ENCODE results near the gene TFCP2. TPM values are rescaled to one million over a fixed set of nuclear protein-coding genes. Genes with fewer than 3 reads are reported as not detected.

Gene TFCP2
- total and polyA plus RNA-seq, 2 donors from 2014 or later, result 15.2 to 31.2 TPM

DNA sequence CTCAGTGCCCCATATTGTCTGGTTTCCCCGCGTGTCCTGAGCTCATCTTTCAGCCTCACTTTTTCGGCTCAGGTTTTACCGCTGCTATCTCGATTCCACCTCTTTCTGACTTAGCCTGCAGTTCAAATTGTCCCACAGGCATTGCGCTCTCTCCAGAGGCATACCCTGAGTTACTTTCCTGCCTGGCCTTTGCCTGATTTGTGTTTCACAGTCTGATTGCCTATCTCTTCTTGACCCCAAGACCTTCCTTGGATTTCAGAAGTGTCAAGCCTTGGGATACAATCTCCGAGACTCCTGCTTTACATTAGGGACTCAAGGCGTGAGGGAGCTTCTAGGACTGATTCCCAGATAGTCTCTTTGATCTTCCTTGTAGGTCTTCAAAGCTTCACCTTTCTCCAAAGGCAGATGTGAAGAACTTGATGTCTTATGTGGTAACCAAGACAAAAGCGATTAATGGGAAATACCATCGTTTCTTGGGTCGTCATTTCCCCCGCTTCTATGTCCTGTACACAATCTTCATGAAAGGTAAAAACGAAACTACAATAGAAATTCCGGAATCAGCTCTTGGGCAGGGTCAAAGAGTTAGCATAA, 124.2 kb downstream of the TFCP2 start:
- Histone ChIP-seq H3K4me3 (ENCODE audit: low read length in 3 of 3) (peak overlapping the region; percentile 89 to 96 (median 93)), H3K36me3 (ENCODE audit: control insufficient read depth in 2 of 3, insufficient read depth in 3 of 3, low read length in 3 of 3) (peaks cover 0 to 9% (median 0%) of the 10 kb centered on the region in 3 donors), H3K4me1 (ENCODE audit: control insufficient read depth in 2 of 3, insufficient read depth in 2 of 3, low read depth in 1 of 3, low read length in 3 of 3) (peaks cover 3 to 11% (median 8%) of the 10 kb centered on the region in 3 donors), H3K27me3 (ENCODE audit: control insufficient read depth, insufficient read depth, low read length) (no peaks in the 10 kb centered on the region), H3K9me3 (ENCODE audit: control insufficient read depth in 2 of 3, insufficient read depth in 1 of 3, low read length in 3 of 3) (no peaks in the 10 kb centered on the region), H3K27ac (ENCODE audit: low read depth in 2 of 2, low read length in 2 of 2) (peak overlapping the region; percentile 96 to 99), H3K9ac (ENCODE audit: low read length in 3 of 3) (peak overlapping the region; percentile 27 to 96 (median 73))
- intact Hi-C loops (cut with DNase I), result no loop called here
- TF ChIP-seq, protein P1, sequence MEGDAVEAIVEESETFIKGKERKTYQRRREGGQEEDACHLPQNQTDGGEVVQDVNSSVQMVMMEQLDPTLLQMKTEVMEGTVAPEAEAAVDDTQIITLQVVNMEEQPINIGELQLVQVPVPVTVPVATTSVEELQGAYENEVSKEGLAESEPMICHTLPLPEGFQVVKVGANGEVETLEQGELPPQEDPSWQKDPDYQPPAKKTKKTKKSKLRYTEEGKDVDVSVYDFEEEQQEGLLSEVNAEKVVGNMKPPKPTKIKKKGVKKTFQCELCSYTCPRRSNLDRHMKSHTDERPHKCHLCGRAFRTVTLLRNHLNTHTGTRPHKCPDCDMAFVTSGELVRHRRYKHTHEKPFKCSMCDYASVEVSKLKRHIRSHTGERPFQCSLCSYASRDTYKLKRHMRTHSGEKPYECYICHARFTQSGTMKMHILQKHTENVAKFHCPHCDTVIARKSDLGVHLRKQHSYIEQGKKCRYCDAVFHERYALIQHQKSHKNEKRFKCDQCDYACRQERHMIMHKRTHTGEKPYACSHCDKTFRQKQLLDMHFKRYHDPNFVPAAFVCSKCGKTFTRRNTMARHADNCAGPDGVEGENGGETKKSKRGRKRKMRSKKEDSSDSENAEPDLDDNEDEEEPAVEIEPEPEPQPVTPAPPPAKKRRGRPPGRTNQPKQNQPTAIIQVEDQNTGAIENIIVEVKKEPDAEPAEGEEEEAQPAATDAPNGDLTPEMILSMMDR (IDR thresholded peaks at IDR 0.05; ENCODE audit: borderline replicate concordance, extremely low read depth, insufficient read depth), result no peak
- peak in 1 of 5 donors; percentile 37 for DNase-seq
- FAIRE-seq, result no peak

DNA sequence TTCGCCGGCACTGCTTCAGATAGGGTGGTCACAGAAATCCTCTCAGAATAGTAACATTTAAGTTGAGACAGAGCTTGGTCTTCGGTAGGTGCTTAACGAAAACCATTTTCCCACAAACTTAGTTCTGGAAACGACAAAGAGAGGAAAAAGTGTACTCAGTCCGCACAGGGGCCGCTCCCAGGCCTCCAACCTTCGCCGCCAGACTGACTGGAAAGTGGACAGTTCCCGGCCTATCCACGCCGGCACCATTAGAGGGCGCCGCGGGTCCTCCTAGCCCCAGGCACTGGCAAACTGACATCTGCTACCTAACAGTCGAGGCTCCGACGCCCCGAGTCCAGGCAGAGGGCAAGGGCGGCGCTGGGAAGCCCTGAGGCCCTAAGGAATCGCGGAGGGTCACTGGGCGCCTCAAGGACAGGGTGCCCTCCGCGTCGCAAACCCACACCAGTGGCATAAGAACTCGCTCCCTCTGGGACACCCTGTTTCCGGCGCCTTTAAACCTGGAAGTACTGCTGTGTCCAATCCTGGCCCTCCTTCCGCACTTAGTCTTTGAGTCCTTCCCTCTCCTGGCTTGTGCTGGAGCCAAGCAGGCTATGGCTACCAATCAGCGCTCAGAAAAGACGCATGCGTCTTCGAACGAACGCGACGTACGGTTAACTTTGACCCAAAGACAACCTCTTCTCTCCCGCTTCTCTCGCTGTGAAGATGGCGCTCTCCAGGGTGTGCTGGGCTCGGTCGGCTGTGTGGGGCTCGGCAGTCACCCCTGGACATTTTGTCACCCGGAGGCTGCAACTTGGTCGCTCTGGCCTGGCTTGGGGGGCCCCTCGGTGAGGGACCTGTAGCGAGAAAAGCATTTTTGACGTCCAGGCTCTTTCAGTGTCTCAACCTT, 125.0 kb downstream of the TFCP2 start, which contains the start of gene LETMD1:
TSS of gene LETMD1 (plus strand) at position 673 of the 886 bp plus-strand sequence. CDS start at position 703, 30 bp downstream.
- Histone ChIP-seq H3K9me3 (ENCODE audit: control insufficient read depth in 2 of 3, insufficient read depth in 1 of 3, low read length in 3 of 3) (no peaks in the 10 kb centered on the region), H3K27me3 (ENCODE audit: control insufficient read depth, insufficient read depth, low read length) (no peaks in the 10 kb centered on the region), H3K9ac (ENCODE audit: low read length in 3 of 3) (peak within 1 kb of the TSS; percentile 73 to 96 (median 96)), H3K27ac (ENCODE audit: low read depth in 2 of 2, low read length in 2 of 2) (peak within 1 kb of the TSS; percentile 96 to 99), H3K4me3 (ENCODE audit: low read length in 3 of 3) (peak within 1 kb of the TSS; percentile 89 to 96 (median 93)), H3K4me1 (ENCODE audit: control insufficient read depth in 2 of 3, insufficient read depth in 2 of 3, low read depth in 1 of 3, low read length in 3 of 3) (peaks cover 3 to 11% (median 8%) of the 10 kb centered on the region in 3 donors), H3K36me3 (ENCODE audit: control insufficient read depth in 2 of 3, insufficient read depth in 3 of 3, low read length in 3 of 3) (peaks cover 0 to under 1% (median 0%) of the 10 kb centered on the region in 3 donors)
- intact Hi-C loops (cut with DNase I), result no loop called here
- DNase-seq (peak; percentile 95 to 99 (median 96)), FAIRE-seq (peak; percentile 92)
- TF ChIP-seq, protein P1 (IDR thresholded peaks at IDR 0.05; ENCODE audit: borderline replicate concordance, extremely low read depth, insufficient read depth), result peak; percentile 79

Other genes starting within 250 kb of the TFCP2 start
- not detected for gene HIGD1C, start 220.6 kb downstream of the TFCP2 start, total RNA-seq
- gene HIGD1C, start 220.6 kb downstream of the TFCP2 start, polyA plus RNA-seq (ENCODE audit: insufficient read depth, low read depth, low replicate concordance), result not detected
- gene SLC11A2, start 146.8 kb downstream of the TFCP2 start, total RNA-seq, result 90.2 TPM
- 22.3 TPM for gene SLC11A2, start 146.8 kb downstream of the TFCP2 start, polyA plus RNA-seq (ENCODE audit: insufficient read depth, low read depth, low replicate concordance)
- 54.4 TPM for gene LETMD1, start 124.8 kb downstream of the TFCP2 start, total RNA-seq
- gene LETMD1, start 124.8 kb downstream of the TFCP2 start, polyA plus RNA-seq (ENCODE audit: insufficient read depth, low read depth, low replicate concordance), result 68.2 TPM
- 29.6 TPM for gene CSRNP2, start 89.5 kb downstream of the TFCP2 start, total RNA-seq
- gene CSRNP2, start 89.5 kb downstream of the TFCP2 start, polyA plus RNA-seq (ENCODE audit: insufficient read depth, low read depth, low replicate concordance), result 8.5 TPM
- 20.0 TPM for gene POU6F1, start 44.9 kb upstream of the TFCP2 start, total RNA-seq
- gene POU6F1, start 44.9 kb upstream of the TFCP2 start, polyA plus RNA-seq (ENCODE audit: insufficient read depth, low read depth, low replicate concordance), result 5.2 TPM
- 319 TPM for gene DAZAP2, start 65.7 kb upstream of the TFCP2 start, total RNA-seq
- gene DAZAP2, start 65.7 kb upstream of the TFCP2 start, polyA plus RNA-seq (ENCODE audit: insufficient read depth, low read depth, low replicate concordance), result 363 TPM
- 28.5 TPM for gene SMAGP, start 97.3 kb upstream of the TFCP2 start, total RNA-seq
- gene SMAGP, start 97.3 kb upstream of the TFCP2 start, polyA plus RNA-seq (ENCODE audit: insufficient read depth, low read depth, low replicate concordance), result 22.8 TPM
- 15.6 TPM for gene BIN2, start 151.0 kb upstream of the TFCP2 start, total RNA-seq
- gene BIN2, start 151.0 kb upstream of the TFCP2 start, polyA plus RNA-seq (ENCODE audit: insufficient read depth, low read depth, low replicate concordance), result 3.4 TPM
- gene CELA1, start 173.5 kb upstream of the TFCP2 start, total RNA-seq, result not detected
- gene CELA1, start 173.5 kb upstream of the TFCP2 start, polyA plus RNA-seq (ENCODE audit: insufficient read depth, low read depth, low replicate concordance), result not detected
- 16.8 TPM for gene GALNT6, start 218.3 kb upstream of the TFCP2 start, total RNA-seq
- gene GALNT6, start 218.3 kb upstream of the TFCP2 start, polyA plus RNA-seq (ENCODE audit: insufficient read depth, low read depth, low replicate concordance), result 2.1 TPM